ENCODE results near the gene PPT2. TPM values are rescaled to one million over a fixed set of nuclear protein-coding genes. Genes with fewer than 3 reads are reported as not detected.

The PPT2 gene
- total RNA-seq, 4 donors from 2014 or later, result 16.0 to 120 (median 25.5) TPM

- H3K4me3 ChIP-seq, result no peak overlapping the region
- peaks cover 0 to 24% (median 7%) of the 10 kb centered on the region in 3 donors for H3K4me1 ChIP-seq
- ATAC-seq, result no peak
- no peaks in the 10 kb centered on the region for H3K27me3 ChIP-seq
- H3K27ac ChIP-seq, result no peak overlapping the region
- WGBS, 2 donors (ENCODE audit: low coverage in 1 of 2), result 29 to 36% methylated on average over 4 of the region's 4 CpGs
- TF ChIP-seq POLR2A (IDR thresholded peaks at IDR 0.05) (no peak), CTCF (IDR thresholded peaks at IDR 0.05) (no peak), POLR2AphosphoS5 (IDR thresholded peaks at IDR 0.05) (no peak), EP300 (IDR thresholded peaks at IDR 0.05) (no peak)
- peaks cover 0 to 18% of the 10 kb centered on the region in 2 donors for H3K36me3 ChIP-seq
- no peaks in the 10 kb centered on the region for H3K9me3 ChIP-seq
Measured at GRCh38 chr6:32146687-32147086, 7.3 kb upstream of the PPT2 start.

GRCh38 chr6:32147401-32148132, 6.4 kb upstream of the PPT2 start:
- Histone ChIP-seq H3K4me1 (peaks cover 4 to 31% (median 13%) of the 10 kb centered on the region in 3 donors), H3K36me3 (peaks cover 0 to 18% of the 10 kb centered on the region in 2 donors), H3K27ac (no peak overlapping the region), H3K9me3 (no peaks in the 10 kb centered on the region), H3K4me3 (no peak overlapping the region), H3K27me3 (no peaks in the 10 kb centered on the region)
- no peak for ATAC-seq
- TF ChIP-seq POLR2A (IDR thresholded peaks at IDR 0.05) (no peak), EP300 (IDR thresholded peaks at IDR 0.05) (no peak), POLR2AphosphoS5 (IDR thresholded peaks at IDR 0.05) (no peak), CTCF (IDR thresholded peaks at IDR 0.05) (no peak)
- WGBS, 2 donors (ENCODE audit: low coverage in 1 of 2), result 86 to 89% methylated on average over 3 to 4 of the region's 4 CpGs

GRCh38 chr6:32148289-32149091, 5.5 kb upstream of the PPT2 start:
- no peak for ATAC-seq
- Histone ChIP-seq H3K4me3 (peak overlapping the region in 1 of 2 donors; percentile 20), H3K27me3 (no peaks in the 10 kb centered on the region), H3K9me3 (no peaks in the 10 kb centered on the region), H3K27ac (no peak overlapping the region), H3K4me1 (peaks cover 4 to 40% (median 14%) of the 10 kb centered on the region in 3 donors), H3K36me3 (peaks cover 0 to 18% of the 10 kb centered on the region in 2 donors)
- TF ChIP-seq POLR2AphosphoS5 (IDR thresholded peaks at IDR 0.05), result no peak
- TF ChIP-seq EP300 (IDR thresholded peaks at IDR 0.05), result no peak
- no peak for TF ChIP-seq CTCF (IDR thresholded peaks at IDR 0.05)
- no peak for TF ChIP-seq POLR2A (IDR thresholded peaks at IDR 0.05)
- WGBS, 2 donors (ENCODE audit: low coverage in 1 of 2), result 58 to 65% methylated on average over 14 to 26 of the region's 39 CpGs

- 74% methylated on average over 10 of the region's 47 CpGs; no CpG with 5 or more reads in 1 of the 2 donors for WGBS, 2 donors (ENCODE audit: low coverage in 1 of 2)
Measured at GRCh38 chr6:32149092-32149755, 4.7 kb upstream of the PPT2 start.

More at GRCh38 chr6:32149092-32149755, 4.7 kb upstream of the PPT2 start:
- H3K27ac ChIP-seq, result no peak overlapping the region
- H3K4me3 ChIP-seq, result peak overlapping the region in 1 of 2 donors; percentile 20
- ATAC-seq, result no peak
- no peak for TF ChIP-seq EP300 (IDR thresholded peaks at IDR 0.05)
- no peak for TF ChIP-seq POLR2A (IDR thresholded peaks at IDR 0.05)
- no peak for TF ChIP-seq POLR2AphosphoS5 (IDR thresholded peaks at IDR 0.05)
- TF ChIP-seq CTCF (IDR thresholded peaks at IDR 0.05), result no peak
- peaks cover 4 to 42% (median 14%) of the 10 kb centered on the region in 3 donors for H3K4me1 ChIP-seq
- no peaks in the 10 kb centered on the region for H3K9me3 ChIP-seq
- H3K27me3 ChIP-seq, result no peaks in the 10 kb centered on the region
- H3K36me3 ChIP-seq, result peaks cover 0 to 18% of the 10 kb centered on the region in 2 donors

Data from gastroesophageal sphincter (tissue), 4 donors.